IPS-18a (cell line): ENCODE measurements around the gene OR4M1.
"Not testable (repeated sequence)": the region's sequence is repeated elsewhere in the genome, so short reads cannot be mapped to it uniquely, and the experiment has no call there.

Source experiments
- H3K27ac ChIP-seq: one replicate; pipeline ENCODE4 v1.5.1; 2013; ENCODE audit warnings: low read length
- H3K27me3 ChIP-seq: one replicate; pipeline ENCODE4 v1.6.1; 2013; ENCODE audit warnings: mild to moderate bottlenecking, low read length; ENCODE audit not compliant: control insufficient read depth, insufficient read depth
- H3K36me3 ChIP-seq: one replicate; pipeline ENCODE4 v1.6.1; 2013; ENCODE audit warnings: low read depth, low read length; ENCODE audit not compliant: control insufficient read depth
- H3K4me1 ChIP-seq: one replicate; pipeline ENCODE4 v1.6.1; 2013; ENCODE audit warnings: low read depth, low read length; ENCODE audit not compliant: control insufficient read depth
- H3K4me3 ChIP-seq: one replicate; pipeline ENCODE4 v1.5.1; 2013; ENCODE audit warnings: low read length
- H3K9ac ChIP-seq: one replicate; pipeline ENCODE4 v1.6.1; 2013; ENCODE audit warnings: mild to moderate bottlenecking, low read length, moderate library complexity
- H3K9me3 ChIP-seq: one replicate; pipeline ENCODE4 v1.6.1; 2013; ENCODE audit warnings: low read depth, low read length; ENCODE audit not compliant: control insufficient read depth

The OR4M1 gene

DNA sequence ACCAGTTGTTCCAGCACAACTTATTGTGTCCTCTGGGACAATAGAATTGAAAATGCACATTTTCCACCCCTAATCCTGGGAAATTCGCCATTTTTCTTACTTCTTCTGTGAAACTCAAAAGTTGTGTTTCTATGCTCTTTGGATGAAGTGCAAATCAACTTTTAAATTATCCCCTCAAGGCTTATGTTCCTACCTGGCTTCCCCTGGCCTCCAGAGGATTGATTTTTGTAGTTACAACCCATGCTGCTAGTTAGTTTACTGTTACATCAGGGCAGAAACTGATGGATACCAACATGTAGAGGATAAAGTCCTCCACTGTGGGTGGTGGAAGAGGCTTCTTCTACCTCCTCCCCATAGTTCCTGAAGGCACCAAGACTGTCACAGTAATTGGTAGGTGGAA is at the start of gene OR4M1:
Gene OR4M1, plus strand, starts transcription at position 301 of the 400 bp plus-strand sequence. CDS start 6,819 bp downstream, outside the sequence.
- not testable (repeated sequence) for H3K36me3 ChIP-seq, H3K9ac ChIP-seq, H3K27me3 ChIP-seq, H3K4me3 ChIP-seq, H3K4me1 ChIP-seq, H3K27ac ChIP-seq
- peaks cover 72% of the 10 kb centered on the region for H3K9me3 ChIP-seq

- Histone ChIP-seq H3K36me3 (no peaks in the 10 kb centered on the region), H3K4me1 (no peaks in the 10 kb centered on the region), H3K27ac (no peak overlapping the region), H3K27me3 (no peaks in the 10 kb centered on the region), H3K9me3 (peaks cover 63% of the 10 kb centered on the region), H3K4me3 (no peak overlapping the region), H3K9ac (no peak overlapping the region)
Measured at GRCh38 chr14:19729359-19729758, 43.9 kb upstream of the OR4M1 start.

GRCh38 chr14:19729763-19730162 is 43.5 kb upstream of the OR4M1 start:
- H3K4me3 ChIP-seq, result no peak overlapping the region
- H3K36me3 ChIP-seq, result no peaks in the 10 kb centered on the region
- H3K27ac ChIP-seq, result no peak overlapping the region
- H3K4me1 ChIP-seq, result no peaks in the 10 kb centered on the region
- H3K9me3 ChIP-seq, result peaks cover 64% of the 10 kb centered on the region
- H3K9ac ChIP-seq, result no peak overlapping the region
- H3K27me3 ChIP-seq, result no peaks in the 10 kb centered on the region

DNA sequence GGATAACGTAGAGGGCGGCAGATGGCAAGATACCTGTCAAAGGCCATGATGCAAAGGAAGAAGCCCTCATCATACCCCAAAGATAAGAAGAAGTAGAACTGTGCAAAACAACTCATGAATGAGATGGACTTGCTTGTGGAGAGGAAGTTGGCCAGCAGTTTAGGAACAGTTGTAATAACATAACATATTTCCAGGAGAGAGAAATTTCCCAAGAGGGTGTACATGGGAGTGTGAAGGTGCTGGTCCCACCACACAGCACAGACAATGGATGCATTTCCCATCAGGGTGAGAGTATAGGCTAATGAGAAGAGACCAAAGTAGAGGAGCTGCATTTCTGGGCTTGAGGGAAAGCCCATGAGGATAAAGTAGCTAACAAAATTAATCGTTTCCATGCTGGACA is 39.4 kb upstream of the OR4M1 start:
- not testable (repeated sequence) for H3K9ac ChIP-seq, H3K4me1 ChIP-seq, H3K4me3 ChIP-seq, H3K36me3 ChIP-seq, H3K27me3 ChIP-seq, H3K27ac ChIP-seq
- H3K9me3 ChIP-seq, result peaks cover 49% of the 10 kb centered on the region

- H3K4me1 ChIP-seq, result no peaks in the 10 kb centered on the region
- H3K9me3 ChIP-seq, result peaks cover 53% of the 10 kb centered on the region
- H3K9ac ChIP-seq, result no peak within 1 kb of the TSS
- no peaks in the 10 kb centered on the region for H3K36me3 ChIP-seq
- H3K27ac ChIP-seq, result no peak within 1 kb of the TSS
- no peak within 1 kb of the TSS for H3K4me3 ChIP-seq
- H3K27me3 ChIP-seq, result no peaks in the 10 kb centered on the region
Measured at GRCh38 chr14:19743256-19743655, 30.0 kb upstream of the OR4M1 start, which contains the start of gene OR4Q3. TSS of gene OR4Q3 (plus strand) at chr14:19743571.

- H3K4me1 ChIP-seq, H3K27ac ChIP-seq, H3K9ac ChIP-seq, H3K4me3 ChIP-seq, H3K36me3 ChIP-seq, H3K27me3 ChIP-seq: not testable (repeated sequence)
- peaks cover 56% of the 10 kb centered on the region for H3K9me3 ChIP-seq
Measured at GRCh38 chr14:19752316-19752715, 21.0 kb upstream of the OR4M1 start.

GRCh38 chr14:19754172-19754571 is 19.1 kb upstream of the OR4M1 start:
- H3K9me3 ChIP-seq, result peaks cover 47% of the 10 kb centered on the region
- H3K9ac ChIP-seq, result no peak overlapping the region
- no peaks in the 10 kb centered on the region for H3K27me3 ChIP-seq
- no peak overlapping the region for H3K4me3 ChIP-seq
- no peak overlapping the region for H3K27ac ChIP-seq
- no peaks in the 10 kb centered on the region for H3K4me1 ChIP-seq
- no peaks in the 10 kb centered on the region for H3K36me3 ChIP-seq

DNA sequence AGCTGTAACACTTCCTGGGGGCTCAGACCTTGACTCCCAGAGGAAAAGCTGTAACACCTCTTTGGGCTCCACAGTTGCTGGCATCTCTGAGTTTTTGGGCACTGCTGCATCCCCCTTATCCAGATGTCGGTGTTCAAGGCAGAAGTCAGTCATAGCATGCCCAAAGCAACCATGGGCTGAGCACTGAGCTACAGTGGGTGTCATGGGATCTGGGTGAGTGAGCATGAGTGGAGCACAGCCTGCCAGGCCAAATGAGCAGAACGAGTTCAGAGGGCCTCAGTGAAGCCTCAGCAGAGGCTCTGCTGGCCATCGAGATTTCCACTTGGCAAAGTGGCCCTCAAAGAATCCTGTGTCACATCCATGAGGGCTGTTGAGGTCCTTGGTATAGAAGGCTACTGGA is 1.8 kb upstream of the OR4M1 start:
- peaks cover 75% of the 10 kb centered on the region for H3K9me3 ChIP-seq
- not testable (repeated sequence) for H3K9ac ChIP-seq, H3K27ac ChIP-seq, H3K36me3 ChIP-seq, H3K4me3 ChIP-seq, H3K27me3 ChIP-seq, H3K4me1 ChIP-seq

DNA sequence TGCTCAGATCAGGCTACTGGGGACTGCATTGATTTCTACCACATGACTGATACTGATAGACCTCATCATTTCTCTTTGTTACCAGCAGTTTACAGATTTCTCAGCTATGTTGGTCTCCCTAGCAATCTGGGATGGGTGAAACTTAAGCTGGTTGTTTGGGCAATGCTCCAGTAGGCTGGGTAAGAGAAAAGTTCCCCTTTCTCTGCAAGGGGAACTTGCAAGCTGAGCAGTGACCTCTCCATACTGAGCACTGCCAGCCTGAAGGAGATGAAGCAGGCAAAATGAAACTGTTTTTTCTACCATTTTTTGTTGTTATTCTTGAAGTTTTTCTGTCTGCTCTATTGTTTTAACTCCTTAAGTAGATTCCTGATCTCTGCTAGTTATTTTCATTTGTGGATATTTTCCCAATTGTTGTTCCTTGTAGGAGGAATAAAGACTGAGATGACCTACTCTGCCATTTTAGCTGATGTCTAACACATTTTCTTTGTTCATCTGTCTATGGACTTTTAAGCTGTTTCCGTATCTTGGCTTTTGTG is 1.3 kb upstream of the OR4M1 start:
- no peaks in the 10 kb centered on the region for H3K27me3 ChIP-seq
- H3K4me3 ChIP-seq, result no peak overlapping the region
- no peak overlapping the region for H3K9ac ChIP-seq
- no peaks in the 10 kb centered on the region for H3K36me3 ChIP-seq
- H3K27ac ChIP-seq, result no peak overlapping the region
- H3K4me1 ChIP-seq, result no peaks in the 10 kb centered on the region
- peaks cover 74% of the 10 kb centered on the region for H3K9me3 ChIP-seq

DNA sequence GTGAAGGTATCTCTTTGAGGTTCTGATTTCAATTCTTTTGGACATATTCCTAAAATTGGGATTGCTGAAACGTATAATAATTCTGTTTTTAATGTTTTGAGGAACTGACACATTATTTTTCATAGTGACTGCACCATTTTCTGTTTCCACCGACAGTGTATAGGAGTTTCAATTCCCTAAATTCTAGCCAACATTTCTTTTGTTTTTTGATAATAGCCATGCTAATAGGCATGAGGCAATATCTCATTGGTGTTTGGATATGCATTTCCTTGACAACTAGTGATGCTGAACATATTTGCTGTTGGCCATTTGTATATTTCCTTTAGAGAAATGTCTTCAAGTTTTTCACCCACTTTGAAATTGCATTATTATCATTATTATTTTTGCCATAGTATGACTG is 850 bp upstream of the OR4M1 start:
- peaks cover 72% of the 10 kb centered on the region for H3K9me3 ChIP-seq

DNA sequence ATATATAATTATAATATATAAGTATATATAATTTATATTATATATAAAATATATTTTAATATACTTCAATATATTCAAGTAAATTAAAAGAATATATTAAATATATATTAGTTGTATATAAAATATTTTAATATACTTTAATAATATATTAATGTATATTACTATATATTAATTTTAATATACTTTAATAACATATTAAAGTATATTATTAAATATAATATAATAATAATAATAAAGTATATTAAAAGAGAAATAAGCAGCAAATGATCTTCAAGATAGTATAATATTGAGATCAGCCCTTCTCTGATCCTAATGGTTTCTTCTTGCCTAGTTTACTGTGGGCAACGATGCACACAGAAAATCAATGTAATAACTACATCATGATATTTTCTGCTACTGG is 2.3 kb downstream of the OR4M1 start:
- Histone ChIP-seq H3K27me3 (no peaks in the 10 kb centered on the region), H3K4me3 (no peak overlapping the region), H3K4me1 (no peaks in the 10 kb centered on the region), H3K9me3 (peaks cover 75% of the 10 kb centered on the region), H3K27ac (no peak overlapping the region), H3K9ac (no peak overlapping the region), H3K36me3 (no peaks in the 10 kb centered on the region)

More for the DNA sequence above, 850 bp upstream of the OR4M1 start:
- H3K9ac ChIP-seq, H3K4me1 ChIP-seq, H3K27me3 ChIP-seq, H3K36me3 ChIP-seq, H3K27ac ChIP-seq, H3K4me3 ChIP-seq: not testable (repeated sequence)

DNA sequence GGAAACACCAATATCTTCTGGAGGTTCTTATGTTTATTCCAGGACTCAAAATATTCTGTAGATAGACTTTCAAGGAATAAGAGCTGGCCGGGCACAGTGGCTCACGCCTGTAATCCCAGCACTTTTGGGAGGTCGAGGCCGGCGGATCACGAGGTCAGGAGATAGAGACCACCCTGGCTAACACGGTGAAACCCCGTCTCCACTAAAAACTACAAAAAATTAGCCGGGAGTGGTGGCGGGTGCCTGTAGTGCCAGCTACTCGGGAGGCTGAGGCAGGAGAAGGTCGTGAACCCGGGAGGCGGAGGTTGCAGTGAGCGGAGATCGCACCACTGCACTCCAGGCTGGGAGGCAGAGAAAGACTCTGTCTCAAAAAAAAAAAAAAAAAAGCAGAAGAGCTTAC is 12.5 kb downstream of the OR4M1 start:
- H3K9ac ChIP-seq, H3K27ac ChIP-seq, H3K4me1 ChIP-seq, H3K36me3 ChIP-seq, H3K4me3 ChIP-seq, H3K27me3 ChIP-seq: not testable (repeated sequence)
- peaks cover 50% of the 10 kb centered on the region for H3K9me3 ChIP-seq
